DND-41 (cell line): ENCODE measurements around the gene SHISA2.

Source experiments
- EZH2 ChIP-seq: IDR thresholded peaks from 3 replicates; pipeline ENCODE4 v1.6.1; 2012; ENCODE audit warnings: borderline replicate concordance, low read depth, mild to moderate bottlenecking, moderate library complexity, low read length, inconsistent platforms; ENCODE audit not compliant: severe bottlenecking
- TF ChIP-seq, protein P1 (sequence below): IDR thresholded peaks from 2 replicates; pipeline ENCODE4 v1.5.1; 2012; ENCODE audit warnings: borderline replicate concordance, low read length, moderate library complexity, mild to moderate bottlenecking; ENCODE audit not compliant: poor library complexity, severe bottlenecking; ENCODE audit errors: extremely low read depth

GRCh38 chr13:26017932-26018665 is 33.7 kb downstream of the SHISA2 start:
- TF ChIP-seq, protein P1, sequence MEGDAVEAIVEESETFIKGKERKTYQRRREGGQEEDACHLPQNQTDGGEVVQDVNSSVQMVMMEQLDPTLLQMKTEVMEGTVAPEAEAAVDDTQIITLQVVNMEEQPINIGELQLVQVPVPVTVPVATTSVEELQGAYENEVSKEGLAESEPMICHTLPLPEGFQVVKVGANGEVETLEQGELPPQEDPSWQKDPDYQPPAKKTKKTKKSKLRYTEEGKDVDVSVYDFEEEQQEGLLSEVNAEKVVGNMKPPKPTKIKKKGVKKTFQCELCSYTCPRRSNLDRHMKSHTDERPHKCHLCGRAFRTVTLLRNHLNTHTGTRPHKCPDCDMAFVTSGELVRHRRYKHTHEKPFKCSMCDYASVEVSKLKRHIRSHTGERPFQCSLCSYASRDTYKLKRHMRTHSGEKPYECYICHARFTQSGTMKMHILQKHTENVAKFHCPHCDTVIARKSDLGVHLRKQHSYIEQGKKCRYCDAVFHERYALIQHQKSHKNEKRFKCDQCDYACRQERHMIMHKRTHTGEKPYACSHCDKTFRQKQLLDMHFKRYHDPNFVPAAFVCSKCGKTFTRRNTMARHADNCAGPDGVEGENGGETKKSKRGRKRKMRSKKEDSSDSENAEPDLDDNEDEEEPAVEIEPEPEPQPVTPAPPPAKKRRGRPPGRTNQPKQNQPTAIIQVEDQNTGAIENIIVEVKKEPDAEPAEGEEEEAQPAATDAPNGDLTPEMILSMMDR, result no peak
- no peak for TF ChIP-seq EZH2
